H9 (cell line): ENCODE results near the gene CLOCK. TPM values are rescaled to one million over a fixed set of nuclear protein-coding genes. Genes with fewer than 3 reads are reported as not detected.
A peak's percentile ranks its signal among the peaks of the same experiment; 100 is the strongest.

Experiments used
- DNase-seq: peaks from one replicate; pipeline ENCODE4 v3.0.0-alpha.2; 2017
- H2AFZ ChIP-seq: one replicate; pipeline ENCODE4 v1.6.1; 2013; ENCODE audit warnings: mild to moderate bottlenecking, low read length, control low read depth, moderate library complexity
- H2AK5ac ChIP-seq: 2 replicates; pipeline ENCODE4 v1.6.1; 2013; ENCODE audit warnings: low read length, control low read depth, mixed read lengths; ENCODE audit not compliant: insufficient read length
- H2BK120ac ChIP-seq: one replicate; pipeline ENCODE4 v1.6.1; 2013; ENCODE audit warnings: low read depth, mild to moderate bottlenecking, low read length, control low read depth, inconsistent platforms; ENCODE audit not compliant: poor library complexity, severe bottlenecking
- H2BK12ac ChIP-seq: 2 replicates; pipeline ENCODE4 v1.6.1; 2013; ENCODE audit warnings: low read length, control low read depth, mixed read lengths, low read depth; ENCODE audit not compliant: insufficient read length
- H2BK15ac ChIP-seq: 2 replicates; pipeline ENCODE4 v1.6.1; 2013; ENCODE audit warnings: low read depth, low read length, control low read depth
- H2BK20ac ChIP-seq: one replicate; pipeline ENCODE4 v1.6.1; 2013; ENCODE audit warnings: low read depth, mild to moderate bottlenecking, low read length, control low read depth, inconsistent platforms; ENCODE audit not compliant: poor library complexity, severe bottlenecking
- H2BK5ac ChIP-seq: 2 replicates; pipeline ENCODE4 v1.6.1; 2013; ENCODE audit warnings: low read length, control low read depth, mixed read lengths; ENCODE audit not compliant: insufficient read length
- H3K14ac ChIP-seq: 2 replicates; pipeline ENCODE4 v1.6.1; 2013; ENCODE audit warnings: low read length, control low read depth; ENCODE audit not compliant: insufficient read depth
- H3K18ac ChIP-seq: 2 replicates; pipeline ENCODE4 v1.6.1; 2013; ENCODE audit warnings: low read depth, mild to moderate bottlenecking, mixed read lengths, low read length, control low read depth; ENCODE audit not compliant: insufficient read length
- H3K23ac ChIP-seq: 2 replicates; pipeline ENCODE4 v1.6.1; 2013; ENCODE audit warnings: low read length, control low read depth, mixed read lengths, low read depth; ENCODE audit not compliant: insufficient read length
- H3K23me2 ChIP-seq: 2 replicates; pipeline ENCODE4 v1.6.1; 2013; ENCODE audit warnings: low read depth, mild to moderate bottlenecking, mixed read lengths, low read length, control low read depth; ENCODE audit not compliant: insufficient read length, poor library complexity, severe bottlenecking
- H3K27ac ChIP-seq: 2 replicates; pipeline ENCODE4 v1.5.1; 2013; ENCODE audit warnings: low read length, control low read depth, mixed read lengths, low read depth; ENCODE audit not compliant: insufficient read length
- H3K27me3 ChIP-seq: 2 replicates; pipeline ENCODE4 v1.6.1; 2013; ENCODE audit warnings: low read length, control low read depth, inconsistent platforms; ENCODE audit not compliant: insufficient read depth
- H3K4ac ChIP-seq: 2 replicates; pipeline ENCODE4 v1.6.1; 2013; ENCODE audit warnings: low read depth, mild to moderate bottlenecking, control low read depth, inconsistent platforms, low read length, moderate library complexity
- H3K4me1 ChIP-seq: 2 replicates; pipeline ENCODE4 v1.6.1; 2013; ENCODE audit warnings: low read length, control low read depth, inconsistent platforms; ENCODE audit not compliant: insufficient read depth
- H3K4me2 ChIP-seq: 2 replicates; pipeline ENCODE4 v1.6.1; 2013; ENCODE audit warnings: low read length, control low read depth, mixed read lengths; ENCODE audit not compliant: insufficient read length, insufficient read depth
- H3K56ac ChIP-seq: 2 replicates; pipeline ENCODE4 v1.6.1; 2013; ENCODE audit warnings: low read depth, mild to moderate bottlenecking, mixed read lengths, low read length, control low read depth; ENCODE audit not compliant: insufficient read length
- H3K79me1 ChIP-seq: 2 replicates; pipeline ENCODE4 v1.6.1; 2013; ENCODE audit warnings: low read depth, mild to moderate bottlenecking, moderate library complexity, low read length, control low read depth, inconsistent platforms; ENCODE audit not compliant: insufficient read depth, poor library complexity, severe bottlenecking
- H3K79me2 ChIP-seq: 2 replicates; pipeline ENCODE4 v1.6.1; 2013; ENCODE audit warnings: low read length, control low read depth, inconsistent platforms; ENCODE audit not compliant: insufficient read depth
- H3K9ac ChIP-seq: 2 replicates; pipeline ENCODE4 v1.6.1; 2013; ENCODE audit warnings: low read length, control low read depth, mixed read lengths; ENCODE audit not compliant: insufficient read length; ENCODE audit errors: extremely low read depth
- H3K9me3 ChIP-seq: one replicate; pipeline ENCODE4 v1.6.1; 2013; ENCODE audit warnings: low read depth, low read length, inconsistent platforms; ENCODE audit not compliant: control insufficient read depth
- H3T11ph ChIP-seq: one replicate; pipeline ENCODE4 v1.6.1; 2013; ENCODE audit warnings: mild to moderate bottlenecking, low read length, control low read depth, inconsistent platforms
- H4K20me1 ChIP-seq: one replicate; pipeline ENCODE4 v1.6.1; 2013; ENCODE audit not compliant: control insufficient read depth, insufficient read length, insufficient read depth
- H4K5ac ChIP-seq: 2 replicates; pipeline ENCODE4 v1.6.1; 2013; ENCODE audit warnings: low read depth, mild to moderate bottlenecking, mixed read lengths, low read length, control low read depth; ENCODE audit not compliant: insufficient read length
- H4K8ac ChIP-seq: replicated peaks from 2 replicates; pipeline ENCODE4 v1.6.1; 2013; ENCODE audit warnings: low read length, control low read depth, mixed read lengths, low read depth; ENCODE audit not compliant: insufficient read length
- H4K91ac ChIP-seq: 2 replicates; pipeline ENCODE4 v1.6.1; 2013; ENCODE audit warnings: low read depth, mild to moderate bottlenecking, moderate library complexity, mixed read lengths, low read length, control low read depth; ENCODE audit not compliant: insufficient read length
- H3K27ac Mint-ChIP-seq, 3 experiments: 2 replicates in 2 of 3; 3 replicates in 1 of 3; pipeline ENCODE4 v1.8.0; 2020 to 2021; ENCODE audit warnings: mixed read lengths in 3 of 3, mild to moderate bottlenecking in 1 of 3, moderate library complexity in 1 of 3
- H3K27me3 Mint-ChIP-seq: 2 replicates; pipeline ENCODE4 v1.8.0; 2021; ENCODE audit warnings: low read depth, mild to moderate bottlenecking, moderate library complexity, mixed read lengths
- H3K36me3 Mint-ChIP-seq, 3 experiments: 2 replicates in 2 of 3; 3 replicates in 1 of 3; pipeline ENCODE4 v1.8.0; 2020 to 2021; ENCODE audit warnings: low read depth in 3 of 3, mixed read lengths in 3 of 3; ENCODE audit not compliant: insufficient read depth in 1 of 3
- H3K4me1 Mint-ChIP-seq, 2 experiments: 2 replicates each; pipeline ENCODE4 v1.8.0; 2020; ENCODE audit warnings: mixed read lengths in 2 of 2
- H3K4me3 Mint-ChIP-seq, 2 experiments: 2 replicates in 1 of 2; 3 replicates in 1 of 2; pipeline ENCODE4 v1.8.0; 2020 to 2021; ENCODE audit warnings: mild to moderate bottlenecking in 2 of 2, mixed read lengths in 2 of 2, moderate library complexity in 1 of 2
- H3K9me3 Mint-ChIP-seq, 2 experiments: 2 replicates in 1 of 2; 3 replicates in 1 of 2; pipeline ENCODE4 v1.8.0; 2020; ENCODE audit warnings: mild to moderate bottlenecking in 2 of 2, mixed read lengths in 2 of 2, moderate library complexity in 1 of 2
- CTCF ChIP-seq: fragments of 200-600 bp; sonication (generic); conservative IDR thresholded peaks from 3 replicates; pipeline ENCODE4 v1.8.0; 2021; ENCODE audit warnings: antibody characterized with exemption, mild to moderate bottlenecking
- WGBS: extraction: QIAGEN DNeasy Blood & Tissue Kit; methylation state at CpG from one replicate; pipeline ENCODE4 v1.1.7; 2013; ENCODE audit warnings: missing lambda C conversion rate, low lambda C conversion rate, mixed read lengths; ENCODE audit not compliant: insufficient read length; ENCODE audit errors: extremely low coverage; 5-methylcytosine and 5-hydroxymethylcytosine counted together
- total RNA-seq: library from RNA; stranded (reverse); gene quantifications from 2 replicates; pipeline ENCODE4 v1.2.1, GENCODE V29; 2021

The CLOCK gene
- total RNA-seq, 1 experiment from 2014 or later = 16.2 TPM

- no peak overlapping the region for H3K27ac ChIP-seq
Observed at GRCh38 chr4:55435141-55435841, 111.4 kb downstream of the CLOCK start.

More at GRCh38 chr4:55435141-55435841, 111.4 kb downstream of the CLOCK start:
- Histone ChIP-seq H3T11ph (no peak overlapping the region), H3K18ac (no peak overlapping the region), H4K8ac (no peak overlapping the region), H3K79me2 (no peaks in the 10 kb centered on the region), H2BK20ac (no peak overlapping the region), H3K14ac (no peak overlapping the region), H3K56ac (no peak overlapping the region), H4K91ac (no peak overlapping the region), H4K20me1 (no peaks in the 10 kb centered on the region), H2BK15ac (no peak overlapping the region), H3K4me2 (no peak overlapping the region), H2BK120ac (no peak overlapping the region), H4K5ac (no peak overlapping the region), H3K23ac (no peak overlapping the region), H2AFZ (no peak overlapping the region), H3K4me1 (peaks cover 5% of the 10 kb centered on the region; the same call in 1 of the 2 replicates), H2AK5ac (no peak overlapping the region), H3K27me3 (no peaks in the 10 kb centered on the region), H3K79me1 (no peaks in the 10 kb centered on the region), H3K9ac (no peak overlapping the region), H3K4ac (no peak overlapping the region), H2BK12ac (no peak overlapping the region), H2BK5ac (no peak overlapping the region), H3K9me3 (no peaks in the 10 kb centered on the region), H3K23me2 (no peaks in the 10 kb centered on the region)
- H3K27me3 Mint-ChIP-seq = no peaks in the 10 kb centered on the region
- H3K36me3 Mint-ChIP-seq = peaks cover 12 to 32% (median 29%) of the 10 kb centered on the region in 3 experiments; a peak in 6 of 7 replicates
- peak overlapping the region; percentile 10 to 85 (median 55); a peak in 5 of 7 replicates for H3K27ac Mint-ChIP-seq
- no peak; the same call in 1 of the 3 replicates for TF ChIP-seq CTCF
- H3K9me3 Mint-ChIP-seq = no peaks in the 10 kb centered on the region
- WGBS = no CpG with 5 or more reads among the region's 3 CpGs
- H3K4me1 Mint-ChIP-seq = peaks cover 35 to 52% of the 10 kb centered on the region in 2 experiments
- no peak for DNase-seq
- no peak overlapping the region for H3K4me3 Mint-ChIP-seq
